Measurements from ENCODE around the gene PRTG.
"Not testable (repeated sequence)": the region's sequence is repeated elsewhere in the genome, so short reads cannot be mapped to it uniquely, and the experiment has no call there.

Gene PRTG

DNA sequence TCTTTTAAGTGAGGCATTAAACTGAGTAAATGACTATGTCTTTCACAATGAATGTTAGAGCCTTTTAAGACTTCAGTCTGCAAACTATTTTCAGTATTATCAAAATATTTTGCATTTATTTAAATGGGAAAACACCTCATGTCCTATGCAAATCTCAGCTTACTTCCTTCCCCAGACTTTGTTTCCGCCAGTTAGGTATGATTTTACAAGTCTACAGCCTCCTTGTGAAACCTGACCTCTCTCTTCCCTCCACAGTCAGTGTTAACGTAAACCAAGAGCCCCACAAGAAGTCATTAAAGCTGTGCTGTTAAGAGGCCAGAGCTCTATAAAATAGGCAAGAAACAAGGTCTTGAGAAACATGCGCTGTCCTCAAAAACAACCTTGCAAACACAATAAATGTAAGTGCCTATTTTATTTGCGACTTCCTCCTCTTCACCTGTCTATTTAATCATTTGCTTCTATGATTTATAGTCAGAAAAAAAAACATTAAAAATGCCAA, 48.3 kb downstream of the PRTG start:
- no peak for DNase-seq

DNA sequence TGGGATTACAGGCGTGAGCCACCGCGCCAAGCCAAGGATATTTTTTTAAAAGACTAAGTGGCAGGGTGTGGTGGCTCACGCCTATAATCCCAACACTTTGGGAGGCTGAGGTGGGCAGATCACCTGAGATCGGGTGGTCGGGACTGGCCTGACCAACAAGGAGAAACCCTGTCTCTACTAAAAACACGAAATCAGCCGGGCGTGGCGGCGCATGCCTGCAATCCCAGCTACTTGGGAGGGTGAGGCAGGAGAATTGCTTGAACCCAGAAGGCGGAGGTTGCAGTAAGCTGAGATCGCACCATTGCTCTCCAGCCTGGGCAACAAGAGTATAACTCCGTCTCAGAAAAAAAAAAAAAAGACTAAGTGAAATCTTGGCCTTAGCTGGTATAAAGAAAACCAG, 49.8 kb downstream of the PRTG start:
- DNase-seq = not testable (repeated sequence)

DNA sequence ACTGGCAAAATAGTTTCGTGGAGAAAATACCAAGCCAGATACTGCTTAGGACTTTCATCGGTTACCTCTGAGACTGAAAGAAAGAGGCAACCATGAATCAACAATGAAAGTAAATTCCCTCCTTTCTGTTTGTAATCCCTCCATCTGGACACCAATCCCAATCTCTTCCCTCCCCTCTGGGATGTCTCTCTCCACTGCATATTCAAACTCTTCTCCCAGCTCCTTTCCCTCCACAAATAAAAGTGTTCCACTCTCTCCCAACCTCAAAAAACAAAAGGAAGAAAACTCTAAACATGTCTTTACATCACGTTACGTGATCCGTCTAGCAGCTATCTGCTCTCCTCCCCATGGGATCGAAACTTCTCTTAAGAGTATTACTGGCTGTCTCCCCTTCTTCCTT, 55.2 kb downstream of the PRTG start:
- no peak for DNase-seq

DNA sequence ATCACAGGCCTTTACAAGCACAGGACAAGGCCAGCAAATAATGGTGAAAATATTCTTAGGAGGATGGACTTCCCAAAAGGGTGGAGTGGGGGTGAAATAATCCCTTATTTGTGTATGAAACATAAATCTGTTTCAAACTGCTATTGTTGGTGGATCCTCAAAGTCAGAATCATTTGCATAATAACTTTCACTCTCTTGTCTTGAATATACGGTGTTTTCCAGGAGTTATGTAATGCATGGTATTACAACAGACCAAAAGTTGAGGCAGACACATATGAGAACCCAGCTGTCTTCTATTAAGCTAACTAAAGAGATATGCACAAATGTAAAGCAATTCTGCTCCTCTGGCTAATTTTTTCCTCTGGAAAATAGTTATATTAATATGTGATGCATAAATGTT, 57.7 kb downstream of the PRTG start:
- DNase-seq = no peak

DNA sequence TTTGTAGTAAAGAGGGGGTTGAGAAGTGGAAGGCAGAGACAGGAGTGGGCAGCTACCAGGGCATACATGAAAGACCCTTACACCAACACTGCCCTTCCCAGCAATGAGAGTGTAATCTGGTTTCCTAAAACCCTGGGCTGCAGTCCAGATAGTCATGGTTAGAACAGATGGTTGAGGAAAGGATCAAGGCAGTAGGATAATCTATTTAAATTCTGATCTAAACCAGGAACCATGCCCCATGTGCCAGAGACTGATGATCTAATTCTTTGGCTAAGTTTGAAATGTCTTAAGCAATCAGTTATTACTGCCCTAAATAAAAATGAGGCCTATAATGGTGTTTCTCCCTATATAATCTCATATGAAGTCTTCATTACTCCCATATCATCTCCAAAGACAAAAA, 59.6 kb downstream of the PRTG start:
- no peak for DNase-seq

DNA sequence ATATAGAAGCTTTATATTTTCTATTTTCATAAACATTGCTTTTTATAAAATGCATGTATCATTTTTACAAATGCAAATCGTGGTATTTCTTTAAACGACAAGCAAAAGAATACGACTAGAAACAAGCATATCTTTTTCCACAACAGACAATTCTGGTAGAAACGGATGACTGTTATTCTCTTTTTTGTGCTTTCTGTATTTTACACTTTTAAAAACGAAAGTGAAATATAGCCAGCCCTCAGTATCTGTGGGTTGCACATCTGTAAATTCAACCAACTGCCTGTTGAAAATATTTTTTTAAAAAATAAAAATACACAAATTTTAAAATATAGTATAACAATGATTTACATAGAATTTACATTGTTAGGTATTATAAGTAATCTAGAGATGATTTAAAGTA, 61.3 kb downstream of the PRTG start:
- DNase-seq = no peak

DNA sequence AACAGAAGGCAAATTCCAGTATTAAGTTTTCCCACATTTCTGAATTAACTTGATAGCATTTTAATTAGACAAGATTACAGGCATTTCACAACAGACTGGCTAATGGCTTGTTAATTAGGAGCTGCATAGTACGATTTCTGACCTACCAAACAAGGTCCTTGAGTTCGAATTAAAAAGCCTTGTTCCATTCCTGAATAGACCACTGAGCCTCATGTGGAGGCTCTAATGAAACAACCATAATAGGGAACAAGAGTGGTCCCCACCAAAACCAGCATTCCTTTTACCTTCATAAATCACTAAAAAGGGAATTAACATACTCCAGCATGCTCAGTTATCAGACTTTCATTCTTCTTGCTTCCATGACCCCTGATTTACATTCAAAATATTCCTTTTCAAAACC, 66.4 kb downstream of the PRTG start:
- DNase-seq = no peak

DNA sequence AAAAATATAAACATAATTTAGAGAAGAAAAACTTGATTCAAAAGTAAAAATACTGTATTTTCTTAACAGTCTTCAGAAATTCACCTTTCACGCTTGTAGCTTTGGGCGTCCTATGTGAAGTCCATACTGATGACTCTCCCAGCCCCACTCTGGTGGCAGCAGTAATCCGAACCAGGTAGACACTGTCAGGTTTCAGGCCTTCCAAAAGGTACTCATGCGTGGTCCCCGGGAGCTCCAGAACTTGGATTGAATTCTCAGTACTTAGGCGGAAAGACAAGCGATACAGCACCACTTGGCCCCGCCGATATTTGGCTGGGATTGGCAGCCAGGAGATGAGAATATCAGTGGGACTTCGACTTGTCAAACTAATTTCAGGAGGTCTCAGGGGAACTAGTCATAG, 69.7 kb downstream of the PRTG start:
- DNase-seq = no peak

DNA sequence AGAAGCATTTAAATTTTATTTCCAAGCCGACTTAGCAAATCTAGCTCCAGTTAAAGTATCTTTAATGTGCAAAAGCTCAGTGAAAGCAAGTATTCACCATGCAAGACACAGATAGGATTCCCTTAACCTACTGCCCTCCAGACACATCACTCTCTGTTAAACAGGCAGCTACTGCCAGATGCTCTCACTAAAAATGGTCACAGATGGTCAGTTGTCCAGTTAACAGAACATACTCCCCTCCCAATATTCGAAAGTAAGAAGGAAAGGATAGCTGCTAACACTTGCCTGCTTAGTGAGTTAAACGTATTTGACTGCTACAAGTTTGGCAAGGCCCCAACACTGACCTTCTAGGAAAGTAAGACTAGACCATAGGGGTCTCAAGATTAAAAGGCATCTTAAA, 73.7 kb downstream of the PRTG start:
- DNase-seq = no peak

DNA sequence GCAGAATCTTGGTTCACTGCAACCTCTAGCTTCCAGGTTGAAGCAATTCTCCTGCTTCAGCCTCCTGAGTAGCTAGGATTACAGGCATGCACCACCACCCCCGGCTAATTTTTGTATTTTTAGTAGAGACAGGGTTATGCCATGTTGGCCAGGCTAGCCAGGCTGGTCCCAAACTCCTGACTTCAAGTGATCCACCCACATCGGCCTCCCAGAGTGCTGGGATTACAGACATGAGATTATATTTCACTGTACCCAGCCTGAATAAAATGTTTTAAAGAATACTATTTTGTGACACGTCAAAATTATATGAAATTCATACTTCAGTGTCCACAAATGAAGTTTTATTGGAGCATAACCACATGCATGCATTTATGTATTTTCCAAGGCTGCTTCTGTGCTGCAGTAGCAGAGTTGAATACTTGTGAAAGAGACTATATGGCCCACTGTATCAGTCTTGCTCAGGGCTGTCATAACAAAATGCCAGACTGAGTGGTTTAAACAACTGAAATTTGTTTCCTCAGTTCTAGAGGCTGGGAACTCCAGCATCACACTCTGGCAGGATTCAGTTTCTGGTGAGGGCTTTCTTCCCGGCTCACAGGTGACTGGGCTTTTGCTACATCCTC, 77.2 kb downstream of the PRTG start:
- no peak for DNase-seq

DNA sequence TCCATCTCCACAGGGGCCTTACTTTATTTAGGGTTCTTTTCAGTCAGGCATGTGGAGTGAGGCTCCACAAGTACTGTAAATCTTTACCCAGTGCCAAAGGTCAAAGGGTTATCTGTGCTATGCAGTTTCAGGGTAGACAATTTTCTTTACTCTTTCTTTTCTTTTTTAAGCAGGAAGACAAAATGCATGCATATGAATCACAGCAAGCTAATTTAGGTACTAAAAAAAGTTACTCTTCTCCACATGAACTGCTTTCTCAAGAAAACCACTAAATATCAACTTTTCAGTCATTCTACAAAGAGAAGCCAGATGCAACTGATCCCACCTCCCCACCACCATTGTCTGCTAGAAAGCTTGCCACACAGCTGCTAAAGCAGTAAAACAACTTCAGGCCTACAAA, 81.5 kb downstream of the PRTG start:
- no peak for DNase-seq

DNA sequence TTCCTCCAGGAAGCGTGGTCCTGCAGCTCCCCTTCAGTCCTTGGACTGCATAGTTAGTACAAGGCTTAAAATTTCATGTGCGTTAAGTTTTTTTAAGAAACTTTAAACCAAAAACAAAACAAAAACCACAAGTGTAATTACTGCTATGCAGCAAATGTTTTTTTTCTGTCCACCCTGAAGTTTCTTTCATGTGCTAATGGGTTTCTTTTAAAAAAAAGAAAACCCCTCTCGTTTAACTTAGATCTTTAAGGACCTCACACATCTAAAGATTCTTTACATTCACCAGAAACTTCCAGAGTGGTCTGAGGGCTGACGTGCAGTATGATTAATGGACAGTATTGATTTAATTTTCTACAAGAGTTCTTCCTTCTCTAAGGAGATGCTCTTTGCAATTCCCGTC, 82.8 kb downstream of the PRTG start:
- DNase-seq = no peak

DNA sequence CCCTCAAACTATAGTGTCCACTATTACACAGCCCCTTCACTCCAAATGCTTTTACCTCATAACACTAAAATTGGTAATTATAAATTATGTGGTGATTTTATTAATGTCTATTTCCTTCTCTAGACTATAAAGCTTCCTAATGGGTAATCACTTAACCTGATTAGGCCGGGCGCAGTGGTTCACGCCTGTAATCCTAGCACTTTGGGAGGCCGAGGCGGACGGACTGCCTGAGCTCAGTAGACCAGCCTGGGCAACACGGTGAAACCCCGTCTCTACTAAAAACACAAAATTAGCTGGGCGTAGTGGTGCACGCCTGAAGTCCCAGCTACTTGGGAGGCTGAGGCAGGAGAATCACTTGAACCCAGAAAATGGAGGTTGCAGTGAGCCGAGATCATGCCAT, 83.5 kb downstream of the PRTG start:
- DNase-seq = no peak

DNA sequence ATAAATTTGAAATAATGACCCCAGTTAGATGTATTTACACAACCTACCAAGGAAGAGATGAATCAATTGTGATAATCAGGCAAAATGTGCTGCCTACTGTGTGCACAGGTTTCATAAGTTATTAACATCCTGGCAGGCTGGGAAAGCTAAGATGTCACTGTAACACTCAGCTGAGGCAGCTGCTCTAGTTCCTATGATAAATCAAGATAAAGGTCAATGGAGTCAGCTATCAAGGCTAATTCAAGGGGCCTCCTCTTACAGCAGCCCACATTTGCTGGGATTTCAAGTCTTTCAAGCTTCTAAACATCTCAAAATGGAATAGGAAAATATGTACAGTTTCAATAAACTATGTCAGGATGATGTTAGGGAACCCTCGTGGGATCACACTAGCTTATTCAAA, 84.1 kb downstream of the PRTG start:
- DNase-seq = no peak

DNA sequence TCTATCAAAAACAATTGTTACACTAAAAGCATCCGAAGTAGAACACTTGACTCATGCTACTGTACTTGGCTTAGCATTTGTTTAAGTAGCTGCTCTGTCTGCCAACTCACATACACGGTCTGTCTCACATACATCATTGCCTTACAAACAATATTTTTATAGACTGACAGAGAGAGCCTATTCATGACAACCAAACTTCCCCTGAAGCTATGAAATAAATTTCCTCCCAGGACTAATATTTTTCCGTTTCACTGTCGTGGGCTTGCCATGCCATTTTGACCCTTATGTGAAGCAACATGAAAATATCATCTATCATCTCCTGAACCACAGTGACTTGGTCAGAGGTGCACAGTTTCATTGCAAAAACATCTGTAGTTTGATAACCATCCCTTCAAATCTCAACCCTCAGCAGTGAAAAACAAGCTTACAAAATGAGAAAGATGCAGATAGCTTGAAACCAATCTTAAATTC, 88.4 kb downstream of the PRTG start:
- DNase-seq = no peak

DNA sequence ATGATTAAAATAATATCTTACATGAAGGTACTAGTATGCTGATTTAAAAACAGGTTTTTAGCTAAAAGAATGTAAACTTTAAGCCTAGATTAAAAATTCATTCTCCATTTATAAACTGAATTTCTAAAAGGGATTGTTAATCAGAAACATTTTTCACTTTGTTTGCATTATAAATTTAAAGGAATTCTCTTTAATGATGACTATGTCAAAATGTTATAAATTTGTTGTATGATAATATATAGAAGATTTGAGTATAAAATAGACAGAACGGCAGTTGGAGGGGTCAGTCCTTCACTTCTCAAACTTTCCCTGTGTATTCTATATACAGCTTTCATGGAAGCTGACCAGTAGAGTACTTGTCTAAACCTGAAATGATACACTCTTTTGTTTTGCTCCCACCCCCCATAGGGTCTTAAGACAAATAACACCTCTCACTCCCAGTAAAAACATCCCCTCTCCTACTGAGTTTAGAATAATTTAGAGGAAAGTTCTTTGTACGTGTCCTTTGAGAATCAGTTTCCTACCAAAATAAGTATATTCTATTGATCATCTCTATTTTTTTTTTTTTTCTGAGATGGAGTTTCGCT, 90.0 kb downstream of the PRTG start:
- DNase-seq = no peak

DNA sequence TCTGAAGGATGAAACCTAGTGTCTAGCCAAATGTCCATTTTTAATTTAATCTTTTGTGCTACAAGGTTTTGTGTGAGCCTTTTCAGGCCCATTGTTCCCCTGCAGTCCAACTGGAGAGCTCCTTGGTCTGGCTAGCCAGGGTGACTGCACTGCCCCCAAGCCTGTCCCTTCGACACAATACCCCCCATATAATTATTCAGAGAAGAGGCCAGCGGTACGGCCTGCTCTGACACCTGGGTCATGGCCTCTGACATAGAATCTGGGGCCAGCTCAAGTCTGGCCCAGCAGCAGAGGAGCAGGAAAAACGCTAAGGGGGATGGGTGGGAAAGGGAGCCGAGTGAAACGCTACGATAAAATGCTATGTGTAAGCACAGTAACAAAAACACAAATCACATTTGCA, 90.6 kb downstream of the PRTG start:
- DNase-seq = no peak

DNA sequence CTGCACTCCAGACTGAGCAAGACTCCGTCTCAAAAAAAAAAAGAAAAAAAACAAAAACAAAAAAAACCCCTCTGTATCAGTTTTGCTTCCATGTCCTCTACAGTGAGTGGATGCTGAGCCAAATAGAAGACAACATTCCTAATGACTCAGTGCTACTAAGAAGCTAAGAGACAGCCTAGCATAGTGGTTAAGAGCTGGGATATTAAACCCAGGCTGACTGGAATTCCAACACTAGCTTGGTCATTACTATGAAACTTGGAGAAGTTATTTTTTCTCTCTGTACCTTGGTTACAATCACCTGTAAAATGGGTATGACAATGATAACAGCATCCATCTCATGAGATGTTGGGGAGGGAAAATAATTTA, 93.9 kb downstream of the PRTG start:
- no peak for DNase-seq

DNA sequence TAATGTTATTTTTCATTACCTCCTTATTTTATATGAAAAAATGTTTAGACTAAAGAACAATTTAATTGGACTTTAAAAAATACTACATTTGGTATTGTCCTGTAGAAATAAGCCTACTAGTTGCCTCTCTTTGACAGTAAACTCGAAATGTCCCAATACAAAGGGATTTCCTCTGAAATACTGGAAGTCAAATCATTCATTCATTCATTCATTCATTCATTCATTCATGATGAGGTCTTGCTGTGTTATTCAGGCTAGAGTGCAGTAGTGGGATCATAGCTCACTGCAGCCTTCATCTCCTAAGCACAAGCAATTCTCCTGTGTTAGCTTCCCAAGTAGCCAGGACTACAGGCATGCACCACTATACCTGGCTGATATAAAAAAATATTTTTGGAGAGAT, 104.2 kb downstream of the PRTG start:
- DNase-seq = no peak

DNA sequence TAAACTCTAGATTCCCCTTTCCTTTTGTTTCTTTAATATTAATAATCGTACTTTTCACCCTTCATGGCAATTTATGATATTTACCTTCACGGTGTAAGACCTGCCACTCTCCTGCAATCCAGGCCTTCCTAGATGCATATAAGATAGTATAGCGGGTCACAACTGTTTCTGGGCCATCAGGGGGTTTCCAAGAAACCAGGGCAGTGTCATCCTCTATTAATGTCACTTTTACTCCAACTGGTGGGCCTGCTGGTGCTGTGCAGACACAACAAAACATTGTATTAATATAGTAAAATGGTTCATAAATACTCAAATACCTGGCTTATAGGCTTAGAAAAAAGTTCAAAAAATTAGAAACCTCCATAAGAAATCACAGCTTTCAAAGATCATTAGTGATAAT, 105.9 kb downstream of the PRTG start:
- DNase-seq = no peak

DNA sequence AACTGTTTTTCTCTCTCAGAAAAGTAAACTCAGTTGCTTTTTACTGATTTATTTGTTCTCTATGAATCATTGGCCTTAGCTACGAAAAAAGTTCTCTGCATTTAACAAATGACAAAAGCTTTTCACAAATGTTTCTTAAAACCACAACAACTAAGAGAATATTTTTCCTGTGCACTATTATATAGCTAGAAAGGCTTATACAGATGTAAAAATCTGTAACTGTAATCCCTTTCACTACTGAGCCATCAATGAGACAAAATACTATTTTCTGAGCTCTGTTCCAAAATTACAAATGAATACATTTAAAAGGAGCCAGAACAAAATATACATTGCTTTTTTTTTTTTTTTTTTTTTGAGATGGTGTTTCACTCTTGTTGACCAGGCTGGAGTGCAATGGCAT, 109.2 kb downstream of the PRTG start:
- DNase-seq = no peak

DNA sequence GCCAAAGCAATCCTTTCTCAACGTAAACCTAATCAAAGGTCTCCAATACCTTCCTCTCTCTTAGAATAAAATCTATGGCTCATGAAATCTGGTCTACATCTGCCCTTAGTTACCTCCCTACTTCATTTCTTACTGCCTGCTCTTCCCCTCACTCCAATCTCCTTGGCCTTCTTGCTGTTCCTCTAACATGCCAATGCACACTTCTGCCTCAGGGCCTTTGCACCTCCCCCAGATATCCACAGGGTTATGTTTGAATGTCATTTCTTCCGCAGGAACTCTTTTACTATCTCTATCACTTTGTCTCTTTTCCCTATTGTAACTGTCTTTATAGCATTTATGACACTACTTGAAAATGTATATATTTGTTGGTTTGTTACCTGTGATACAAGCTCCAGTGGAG, 110.5 kb downstream of the PRTG start:
- DNase-seq = no peak

DNA sequence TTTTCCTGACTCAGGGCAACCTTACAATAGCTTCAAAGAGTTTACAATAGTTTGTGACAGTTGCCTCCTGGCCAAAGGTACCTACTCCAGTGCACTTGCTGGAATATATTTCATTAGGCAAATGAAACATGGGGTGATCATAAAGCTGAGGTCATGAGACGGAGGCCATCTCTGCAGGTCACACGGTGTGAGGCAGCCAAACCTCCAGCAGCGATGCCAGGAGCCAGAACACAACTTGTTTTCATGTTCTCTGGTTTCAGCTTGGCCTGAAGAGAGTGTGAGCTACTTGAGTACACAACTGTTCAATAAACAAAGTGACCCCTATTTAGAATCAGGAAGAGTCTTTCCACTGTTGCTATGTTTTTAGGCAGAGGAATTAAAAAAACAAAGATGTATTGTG, 112.1 kb downstream of the PRTG start:
- DNase-seq = no peak

DNA sequence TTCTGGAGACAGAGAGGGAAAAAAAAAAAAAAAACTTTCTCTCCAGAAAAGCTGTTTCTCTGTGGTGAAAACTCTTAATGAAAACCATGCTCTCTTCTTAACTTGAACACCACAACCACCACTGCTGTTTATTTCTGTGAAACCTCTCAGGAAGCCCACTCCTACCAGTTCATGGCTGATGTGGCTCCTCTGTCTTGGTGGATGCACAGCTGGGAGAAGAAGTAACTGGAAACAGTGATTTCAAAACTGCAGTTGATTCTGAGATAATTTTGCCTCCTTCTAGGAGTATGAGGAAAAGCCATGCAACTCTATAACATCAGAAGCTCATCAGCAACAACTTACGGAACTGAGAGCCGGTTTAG, 114.6 kb downstream of the PRTG start:
- no peak for DNase-seq

DNA sequence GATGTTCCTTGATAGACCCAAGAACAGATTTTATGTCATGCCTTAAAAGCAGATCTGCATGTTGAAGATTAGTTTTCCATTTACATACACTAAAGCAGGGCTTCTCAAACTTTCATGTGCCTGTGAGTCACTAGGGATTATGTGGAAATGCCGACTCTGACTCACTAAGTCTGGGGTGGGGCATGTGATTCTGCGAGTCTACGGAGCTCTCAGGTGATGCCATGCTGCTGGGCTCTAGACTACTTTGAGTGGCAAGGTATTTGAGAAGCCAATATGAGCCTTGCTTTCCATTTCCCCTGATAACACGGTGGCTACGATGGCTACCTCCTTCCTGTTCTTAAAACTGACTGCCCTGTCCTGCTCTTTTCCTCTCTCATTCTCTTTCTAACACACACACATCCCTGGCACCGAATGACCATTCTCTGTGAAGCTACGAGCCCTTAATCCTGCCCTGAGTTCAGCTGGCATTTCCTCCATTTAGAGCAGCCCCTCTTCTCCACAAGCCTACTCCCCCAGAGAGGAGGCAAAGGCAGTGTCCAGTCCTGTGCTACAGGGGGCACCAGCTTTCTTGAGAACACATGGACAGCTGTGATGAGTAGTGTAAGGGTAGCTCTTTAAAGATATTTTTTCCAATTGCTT, 115.1 kb downstream of the PRTG start:
- DNase-seq = no peak

Data from cortex of kidney (tissue), 1 donor.